Subcutaneous adipose tissue (tissue), 4 donors: Measurements from ENCODE around the gene CTBP2. TPM values are rescaled to one million over a fixed set of nuclear protein-coding genes. Genes with fewer than 3 reads are reported as not detected.

Experiments
- total RNA-seq, 4 donors: library from RNA; depleted of rRNA; stranded (reverse); fragments of >200 nt; gene quantifications; one replicate each; pipeline ENCODE4 v1.1.0, GENCODE V29; 2016
- TF ChIP-seq, protein P1 (sequence below): fragments of 450-650 bp; IDR thresholded peaks from one replicate; pipeline ENCODE4 v1.5.1; 2016; ENCODE audit warnings: low read depth, mild to moderate bottlenecking, control low read depth, antibody characterized with exemption, moderate library complexity

CTBP2 gene
- 10 to 100 TPM; 22.3 to 52.2 (median 42.5) TPM for total RNA-seq

DNA sequence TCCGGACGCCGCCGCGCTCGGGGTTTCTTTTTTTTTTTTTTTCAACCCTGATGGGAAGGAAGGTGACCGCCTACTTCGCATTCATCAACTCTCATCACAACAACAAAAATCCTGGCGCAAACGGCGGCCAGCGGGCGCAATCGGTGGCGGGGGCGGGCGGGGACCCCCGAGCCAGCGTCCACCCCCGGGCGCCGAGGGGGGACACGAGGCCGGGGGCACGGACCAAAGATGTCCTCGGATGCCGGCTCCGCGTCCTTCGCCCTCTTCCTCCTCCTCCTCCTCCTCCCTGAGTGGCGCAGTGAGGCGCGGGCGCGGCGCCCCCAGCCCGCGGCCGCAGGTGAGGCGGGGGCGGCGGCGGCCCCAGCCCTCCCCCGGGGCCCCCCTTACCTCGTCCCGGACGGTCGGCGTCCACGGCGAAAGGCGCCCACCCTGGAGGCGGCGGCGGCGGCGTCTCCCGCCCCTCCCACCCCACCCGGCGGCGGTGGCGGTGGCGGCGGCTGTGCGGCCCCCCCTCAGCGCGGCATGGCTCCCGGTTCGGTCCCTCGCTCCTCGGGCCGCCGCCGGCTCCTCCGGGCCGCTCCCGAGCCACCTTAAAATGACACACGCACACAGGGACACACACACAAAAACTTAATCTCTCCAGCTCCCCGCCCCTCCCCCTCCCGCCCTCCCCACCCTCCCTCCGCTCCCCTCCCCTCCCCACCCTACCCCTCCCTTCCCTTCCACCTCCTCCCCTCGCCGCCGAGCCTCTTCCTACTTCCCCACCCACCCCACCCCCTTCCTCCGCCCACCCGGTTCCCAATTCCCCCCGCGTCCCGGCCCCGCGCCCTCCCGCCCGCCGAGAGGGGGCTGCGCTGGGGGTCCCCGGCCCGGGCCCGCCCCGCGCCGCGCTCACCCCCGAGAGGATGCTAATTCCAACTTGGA lies at the start of gene CTBP2:
Gene CTBP2, minus strand, starts transcription at position 632 of the 924 bp plus-strand sequence.
- TF ChIP-seq, protein P1, sequence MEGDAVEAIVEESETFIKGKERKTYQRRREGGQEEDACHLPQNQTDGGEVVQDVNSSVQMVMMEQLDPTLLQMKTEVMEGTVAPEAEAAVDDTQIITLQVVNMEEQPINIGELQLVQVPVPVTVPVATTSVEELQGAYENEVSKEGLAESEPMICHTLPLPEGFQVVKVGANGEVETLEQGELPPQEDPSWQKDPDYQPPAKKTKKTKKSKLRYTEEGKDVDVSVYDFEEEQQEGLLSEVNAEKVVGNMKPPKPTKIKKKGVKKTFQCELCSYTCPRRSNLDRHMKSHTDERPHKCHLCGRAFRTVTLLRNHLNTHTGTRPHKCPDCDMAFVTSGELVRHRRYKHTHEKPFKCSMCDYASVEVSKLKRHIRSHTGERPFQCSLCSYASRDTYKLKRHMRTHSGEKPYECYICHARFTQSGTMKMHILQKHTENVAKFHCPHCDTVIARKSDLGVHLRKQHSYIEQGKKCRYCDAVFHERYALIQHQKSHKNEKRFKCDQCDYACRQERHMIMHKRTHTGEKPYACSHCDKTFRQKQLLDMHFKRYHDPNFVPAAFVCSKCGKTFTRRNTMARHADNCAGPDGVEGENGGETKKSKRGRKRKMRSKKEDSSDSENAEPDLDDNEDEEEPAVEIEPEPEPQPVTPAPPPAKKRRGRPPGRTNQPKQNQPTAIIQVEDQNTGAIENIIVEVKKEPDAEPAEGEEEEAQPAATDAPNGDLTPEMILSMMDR: no peak

DNA sequence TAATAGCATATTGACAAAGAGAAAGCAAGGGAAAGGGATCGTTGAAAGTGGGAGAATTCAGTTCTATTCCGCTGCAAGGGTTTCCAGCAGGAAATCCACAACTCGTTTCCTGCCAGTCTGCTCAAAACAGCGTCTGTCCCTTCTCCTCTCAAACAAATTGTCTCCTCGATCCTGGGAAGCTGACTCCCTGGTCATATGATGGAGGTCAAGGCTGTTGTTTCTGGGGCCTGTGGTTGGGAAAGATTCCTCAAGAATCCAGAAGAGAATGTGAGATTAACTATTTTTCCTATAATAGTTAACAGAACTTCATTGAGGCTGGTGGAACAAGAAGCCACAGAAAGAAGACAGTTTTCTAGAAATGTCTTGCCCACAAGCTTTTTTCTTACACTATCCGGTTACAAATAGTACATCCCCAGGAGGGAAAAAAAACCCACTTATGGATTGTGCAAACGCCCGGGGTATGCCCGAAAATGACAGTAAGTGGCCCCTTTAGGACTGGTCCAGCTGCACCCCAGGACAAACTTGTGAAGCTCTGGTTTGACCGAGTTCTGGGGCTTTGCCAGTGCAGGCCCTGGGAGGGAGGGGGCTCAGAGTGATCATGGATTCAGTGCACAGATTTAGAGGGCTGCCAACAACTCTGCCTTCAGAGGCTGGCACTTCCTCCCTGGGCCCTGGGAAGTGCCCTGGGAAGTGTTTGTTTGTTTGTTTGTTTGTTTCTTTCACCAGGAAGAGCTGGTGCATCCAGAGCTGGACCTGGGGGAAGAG lies 49.4 kb upstream of the CTBP2 start:
- TF ChIP-seq, protein P1: no peak

DNA sequence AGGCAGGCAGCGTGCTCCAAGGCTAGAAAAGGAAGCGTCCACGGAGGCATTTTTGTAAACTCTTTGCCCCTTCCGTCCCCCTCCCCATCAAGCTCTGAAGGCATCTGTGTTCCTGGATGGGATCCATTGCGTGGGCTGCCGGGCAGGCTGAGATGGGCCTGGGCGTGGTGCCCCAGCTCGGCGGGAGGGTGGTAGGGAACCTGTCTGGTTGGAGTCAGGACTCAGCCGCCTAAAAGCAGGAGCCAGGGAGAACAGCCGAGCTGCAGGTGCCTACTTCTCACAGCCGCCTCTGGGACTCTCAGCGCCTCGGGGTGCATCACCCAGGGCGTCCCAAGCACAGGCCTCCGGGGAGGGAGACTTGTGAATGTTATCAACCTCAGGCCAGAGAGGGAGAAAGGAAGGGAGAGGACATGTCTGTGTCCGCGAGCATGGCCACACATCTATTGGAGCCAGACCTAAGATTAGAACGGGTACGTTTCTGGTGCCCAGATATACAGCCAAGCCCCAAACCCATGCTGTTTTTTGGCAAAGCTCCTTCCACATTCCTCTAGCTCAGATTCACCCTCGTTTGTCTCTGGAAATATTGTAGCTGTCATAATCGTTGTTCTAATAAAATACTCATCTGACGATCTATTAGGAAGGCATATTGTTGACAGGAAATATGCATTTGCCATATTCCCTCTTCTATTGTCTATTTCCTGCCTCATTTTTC lies 48.6 kb upstream of the CTBP2 start:
- TF ChIP-seq, protein P1: no peak

DNA sequence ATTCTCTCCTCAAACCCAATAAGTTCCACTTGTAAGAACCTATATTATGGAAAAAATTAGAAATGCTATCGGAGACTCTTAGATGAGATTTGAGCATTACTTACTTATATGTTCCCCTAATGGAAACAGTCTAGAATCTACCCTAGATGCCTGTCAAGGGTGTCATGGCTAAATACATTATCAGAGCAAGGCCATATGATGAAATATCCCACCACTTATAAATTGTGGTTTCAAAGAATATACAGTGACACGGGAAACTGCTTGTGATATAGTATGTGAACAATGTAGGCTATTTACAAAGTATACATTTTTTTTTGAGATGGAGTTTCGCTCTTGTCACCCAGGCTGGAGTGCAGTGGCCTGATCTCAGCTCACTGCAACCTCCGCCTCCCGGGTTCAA lies 46.3 kb upstream of the CTBP2 start:
- TF ChIP-seq, protein P1: no peak

DNA sequence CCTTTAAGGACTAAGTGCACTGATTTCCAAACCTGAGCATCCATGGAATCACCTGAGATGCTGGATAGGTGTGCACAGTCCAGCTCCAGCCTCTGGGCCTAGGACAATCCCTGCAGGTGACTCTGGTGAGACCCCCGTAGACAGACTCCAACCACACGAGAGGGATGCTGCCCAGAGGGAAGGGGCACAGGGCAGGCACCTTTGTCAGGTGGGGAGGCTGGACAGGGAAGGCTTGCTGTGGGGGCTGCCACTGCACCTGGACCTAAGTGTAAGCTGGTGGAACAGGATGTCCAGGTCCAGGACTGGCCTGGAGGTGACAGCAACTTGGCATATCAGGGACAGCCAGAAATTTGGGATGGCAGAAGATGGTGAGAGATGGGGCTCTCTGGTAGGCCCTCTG lies 45.1 kb upstream of the CTBP2 start:
- TF ChIP-seq, protein P1: no peak

DNA sequence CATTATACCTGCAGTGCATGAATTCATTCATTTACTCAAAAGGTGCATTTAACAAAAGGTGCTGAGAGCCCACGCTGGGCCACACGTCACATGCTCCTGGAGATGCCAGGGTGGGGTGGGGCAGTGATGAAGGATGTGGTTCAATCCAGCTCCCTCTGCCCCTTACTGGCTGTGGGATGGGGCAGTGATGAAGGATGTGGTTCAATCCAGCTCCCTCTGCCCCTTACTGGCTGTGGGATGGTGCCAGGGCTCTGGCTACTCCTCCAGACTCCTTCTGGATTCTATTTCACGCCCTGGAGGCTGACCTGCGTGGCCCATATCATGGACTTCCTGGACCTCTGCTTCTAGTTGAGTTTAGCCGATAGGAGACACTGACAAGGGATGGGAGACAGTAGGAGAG lies 44.0 kb upstream of the CTBP2 start:
- TF ChIP-seq, protein P1: no peak
